ENCODE results near the gene RNF225.
"Not testable (repeated sequence)": the region's sequence is repeated elsewhere in the genome, so short reads cannot be mapped to it uniquely, and the experiment has no call there.

Gene RNF225

DNA sequence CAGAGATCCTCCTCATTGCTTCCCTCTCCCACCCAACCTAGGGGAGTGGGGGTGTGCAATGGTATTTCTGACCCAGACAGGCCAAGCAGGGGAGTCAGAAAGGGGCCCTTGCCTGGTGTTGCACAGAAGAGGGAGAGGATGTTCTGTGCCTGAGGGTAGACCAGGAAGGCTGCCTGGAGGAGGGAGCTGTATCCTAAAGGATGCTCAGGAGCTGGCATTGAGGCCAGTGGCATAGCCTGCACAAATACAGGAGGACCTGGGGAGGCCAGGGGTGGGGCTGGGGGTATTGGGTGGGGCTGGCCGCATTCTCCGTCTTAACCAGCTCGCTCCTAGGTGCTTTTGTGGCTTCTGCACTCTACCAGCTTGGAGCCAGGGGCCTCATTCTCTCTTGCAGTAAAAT, 4.4 kb downstream of the RNF225 start:
- no peaks in the 10 kb centered on the region for H3K79me2 ChIP-seq
- H3K36me3 ChIP-seq (ENCODE audit: control insufficient read depth, insufficient read depth, low read length), result no peaks in the 10 kb centered on the region
- H3K9me3 ChIP-seq (ENCODE audit: control insufficient read depth, low read length), result no peaks in the 10 kb centered on the region
- H3K4me1 ChIP-seq, result peaks cover 4% of the 10 kb centered on the region
- H3K4me2 ChIP-seq (ENCODE audit: low read length), result no peak overlapping the region
- no peak overlapping the region for H3K4me3 ChIP-seq (ENCODE audit: low read depth, low read length)
- H3K27me3 ChIP-seq (ENCODE audit: control insufficient read depth, insufficient read depth, low read length), result no peaks in the 10 kb centered on the region
- no peak overlapping the region for H3K9ac ChIP-seq
- TF ChIP-seq, protein P1, sequence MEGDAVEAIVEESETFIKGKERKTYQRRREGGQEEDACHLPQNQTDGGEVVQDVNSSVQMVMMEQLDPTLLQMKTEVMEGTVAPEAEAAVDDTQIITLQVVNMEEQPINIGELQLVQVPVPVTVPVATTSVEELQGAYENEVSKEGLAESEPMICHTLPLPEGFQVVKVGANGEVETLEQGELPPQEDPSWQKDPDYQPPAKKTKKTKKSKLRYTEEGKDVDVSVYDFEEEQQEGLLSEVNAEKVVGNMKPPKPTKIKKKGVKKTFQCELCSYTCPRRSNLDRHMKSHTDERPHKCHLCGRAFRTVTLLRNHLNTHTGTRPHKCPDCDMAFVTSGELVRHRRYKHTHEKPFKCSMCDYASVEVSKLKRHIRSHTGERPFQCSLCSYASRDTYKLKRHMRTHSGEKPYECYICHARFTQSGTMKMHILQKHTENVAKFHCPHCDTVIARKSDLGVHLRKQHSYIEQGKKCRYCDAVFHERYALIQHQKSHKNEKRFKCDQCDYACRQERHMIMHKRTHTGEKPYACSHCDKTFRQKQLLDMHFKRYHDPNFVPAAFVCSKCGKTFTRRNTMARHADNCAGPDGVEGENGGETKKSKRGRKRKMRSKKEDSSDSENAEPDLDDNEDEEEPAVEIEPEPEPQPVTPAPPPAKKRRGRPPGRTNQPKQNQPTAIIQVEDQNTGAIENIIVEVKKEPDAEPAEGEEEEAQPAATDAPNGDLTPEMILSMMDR (IDR thresholded peaks at IDR 0.05), result no peak
- H3K27ac ChIP-seq, result no peak overlapping the region
- no peak overlapping the region for H2AFZ ChIP-seq

DNA sequence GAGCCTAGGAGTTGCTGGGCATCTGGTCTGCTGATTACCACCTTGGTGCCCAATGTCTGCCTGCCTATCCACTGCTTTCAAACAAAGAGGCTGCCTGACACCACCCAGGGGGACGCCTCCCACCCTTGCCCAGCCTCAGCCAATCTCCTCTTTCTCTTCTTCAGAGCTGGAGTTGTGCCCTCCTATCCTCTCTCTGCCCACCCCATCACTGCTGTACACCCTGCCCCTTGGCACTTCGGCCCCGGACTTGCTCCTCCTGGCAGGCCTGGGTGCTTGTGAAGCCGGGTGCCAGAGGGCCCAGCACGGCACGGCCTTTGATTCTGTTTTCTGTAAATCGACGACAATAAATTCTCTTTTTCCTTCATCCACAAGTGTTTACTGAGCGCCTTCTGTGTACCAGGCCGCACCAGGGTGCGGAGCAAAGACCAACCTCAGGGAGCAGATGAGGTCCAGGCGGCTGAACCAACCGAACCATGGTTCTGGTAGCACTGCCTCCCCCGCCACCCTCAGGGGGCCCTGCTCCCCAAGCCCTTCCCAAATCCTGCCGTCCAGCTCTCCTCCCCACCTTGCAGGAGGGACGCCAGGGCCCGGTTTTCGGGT, 5.0 kb downstream of the RNF225 start:
- Histone ChIP-seq H2AFZ (peak overlapping the region; percentile 58), H3K4me1 (peaks cover 3% of the 10 kb centered on the region), H3K27me3 (ENCODE audit: control insufficient read depth, insufficient read depth, low read length) (no peaks in the 10 kb centered on the region), H3K4me2 (ENCODE audit: low read length) (peak overlapping the region; percentile 99), H3K79me2 (no peaks in the 10 kb centered on the region), H3K9me3 (ENCODE audit: control insufficient read depth, low read length) (no peaks in the 10 kb centered on the region), H3K4me3 (ENCODE audit: low read depth, low read length) (peak overlapping the region; percentile 83), H3K9ac (no peak overlapping the region), H3K27ac (no peak overlapping the region), H3K36me3 (ENCODE audit: control insufficient read depth, insufficient read depth, low read length) (no peaks in the 10 kb centered on the region)
- TF ChIP-seq, protein P1 (IDR thresholded peaks at IDR 0.05), result no peak

DNA sequence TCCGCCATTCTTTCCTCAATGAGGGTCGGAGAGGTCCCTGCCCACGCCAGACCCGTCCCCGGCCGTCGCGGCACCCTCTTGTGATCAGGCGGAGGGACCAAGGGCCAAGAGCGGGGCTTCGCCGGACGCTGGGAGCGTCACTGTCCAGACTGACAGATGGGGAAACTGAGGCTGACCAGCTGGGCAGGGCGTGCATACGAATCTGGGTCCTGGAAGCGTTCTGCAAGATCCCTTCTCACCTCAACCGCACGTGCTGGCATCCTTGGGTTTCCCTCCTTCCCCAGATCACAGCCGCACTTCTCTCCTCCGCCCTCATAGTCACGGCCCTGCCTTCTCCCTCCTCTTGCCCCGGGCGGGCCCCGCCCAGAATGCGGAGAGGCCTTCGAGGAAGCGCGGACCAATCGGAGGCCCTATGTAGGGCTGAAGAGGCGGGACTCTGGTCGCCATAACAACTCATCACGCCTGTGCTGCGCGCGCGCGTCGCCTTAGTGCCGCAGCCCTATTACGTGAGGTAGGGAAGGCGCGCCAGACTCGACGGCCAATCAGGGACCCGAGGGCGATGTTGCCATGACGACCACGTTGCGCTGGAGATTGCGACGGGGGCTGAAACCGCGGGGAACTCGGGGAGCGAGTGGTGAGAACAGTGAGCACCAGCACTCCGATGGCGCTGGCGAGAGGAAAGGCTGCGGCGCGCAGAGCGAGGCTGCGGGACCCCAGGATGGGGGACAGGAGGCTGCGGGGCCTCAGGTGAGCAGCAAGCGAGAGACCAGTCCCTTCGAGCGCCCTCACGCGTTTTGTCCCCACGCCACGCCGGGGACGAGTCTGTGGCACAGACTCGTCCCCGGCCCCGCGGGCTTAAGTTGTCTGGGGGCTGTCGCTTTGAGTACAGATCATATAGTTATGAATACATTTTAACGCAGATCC, 5.7 kb downstream of the RNF225 start:
- Histone ChIP-seq H3K4me2 (ENCODE audit: low read length) (peak overlapping the region; percentile 99), H3K36me3 (ENCODE audit: control insufficient read depth, insufficient read depth, low read length) (no peaks in the 10 kb centered on the region), H3K27me3 (ENCODE audit: control insufficient read depth, insufficient read depth, low read length) (no peaks in the 10 kb centered on the region), H3K79me2 (no peaks in the 10 kb centered on the region), H3K4me3 (ENCODE audit: low read depth, low read length) (peak overlapping the region; percentile 83), H3K27ac (peak overlapping the region; percentile 15), H3K9me3 (ENCODE audit: control insufficient read depth, low read length) (no peaks in the 10 kb centered on the region), H3K9ac (no peak overlapping the region), H3K4me1 (no peaks in the 10 kb centered on the region), H2AFZ (peak overlapping the region; percentile 77)
- TF ChIP-seq, protein P1 (IDR thresholded peaks at IDR 0.05), result peak; percentile 18

DNA sequence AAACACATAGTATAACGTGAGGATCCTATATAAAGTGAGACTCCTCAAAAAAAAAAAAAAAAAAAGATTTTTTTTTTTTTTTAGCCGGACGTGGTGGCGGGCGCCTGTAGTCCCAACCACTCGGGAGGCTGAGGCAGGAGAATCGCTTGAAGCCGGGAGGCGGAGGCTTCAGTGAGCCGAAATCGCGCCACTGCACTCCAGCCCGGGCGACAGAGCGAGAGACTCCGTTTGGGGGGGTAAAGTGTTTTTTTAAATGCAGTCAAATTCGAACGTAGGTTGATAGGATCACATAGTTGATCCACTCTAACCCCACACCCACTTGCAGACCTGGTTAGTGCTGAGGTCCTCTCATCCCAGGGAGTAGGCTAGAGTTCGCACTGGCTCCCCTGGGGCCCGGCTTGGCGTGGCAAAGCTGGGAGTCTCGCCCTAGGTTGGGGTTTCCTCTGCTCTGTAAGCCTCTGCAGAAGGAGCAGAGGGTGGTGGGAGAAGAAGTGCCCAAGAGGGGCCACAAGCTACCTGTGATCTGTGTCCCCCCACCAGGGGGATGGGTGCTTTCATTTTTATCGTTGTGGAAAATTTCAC, 6.5 kb downstream of the RNF225 start:
- Histone ChIP-seq H3K4me3 (ENCODE audit: low read depth, low read length) (peak overlapping the region; percentile 83), H3K9ac (no peak overlapping the region), H3K9me3 (ENCODE audit: control insufficient read depth, low read length) (no peaks in the 10 kb centered on the region), H3K4me1 (peaks cover 3% of the 10 kb centered on the region), H2AFZ (peak overlapping the region; percentile 77), H3K27ac (no peak overlapping the region), H3K27me3 (ENCODE audit: control insufficient read depth, insufficient read depth, low read length) (no peaks in the 10 kb centered on the region), H3K79me2 (no peaks in the 10 kb centered on the region), H3K36me3 (ENCODE audit: control insufficient read depth, insufficient read depth, low read length) (no peaks in the 10 kb centered on the region), H3K4me2 (ENCODE audit: low read length) (peak overlapping the region; percentile 99)
- TF ChIP-seq, protein P1 (IDR thresholded peaks at IDR 0.05), result no peak

DNA sequence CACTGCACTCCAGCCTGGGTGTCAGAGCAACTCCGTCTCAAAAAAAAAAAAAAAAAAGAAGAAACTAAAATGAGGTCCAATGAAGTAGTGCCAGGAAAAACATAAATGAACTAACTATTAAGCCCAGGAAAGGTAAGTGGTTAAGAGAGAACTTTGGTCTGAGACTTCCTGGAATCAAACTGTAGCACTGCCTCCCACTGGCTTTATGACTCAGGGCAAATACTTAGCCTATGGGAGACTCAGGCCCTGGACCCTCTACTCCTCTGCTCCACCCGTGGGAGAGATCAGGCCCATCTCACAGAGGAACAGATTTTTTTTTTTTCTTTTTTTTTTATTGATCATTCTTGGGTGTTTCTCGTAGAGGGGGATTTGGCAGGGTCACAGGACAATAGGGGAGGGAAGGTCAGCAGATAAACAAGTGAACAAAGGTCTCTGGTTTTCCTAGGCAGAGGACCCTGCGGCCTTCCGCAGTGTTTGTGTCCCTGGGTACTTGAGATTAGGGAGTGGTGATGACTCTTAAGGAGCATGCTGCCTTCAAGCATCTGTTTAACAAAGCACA, 8.5 kb downstream of the RNF225 start:
- not testable (repeated sequence) for H3K79me2 ChIP-seq; H2AFZ ChIP-seq; H3K4me2 ChIP-seq (ENCODE audit: low read length); H3K36me3 ChIP-seq (ENCODE audit: control insufficient read depth, insufficient read depth, low read length); H3K9ac ChIP-seq; H3K27me3 ChIP-seq (ENCODE audit: control insufficient read depth, insufficient read depth, low read length); H3K27ac ChIP-seq; H3K9me3 ChIP-seq (ENCODE audit: control insufficient read depth, low read length); H3K4me1 ChIP-seq; H3K4me3 ChIP-seq (ENCODE audit: low read depth, low read length)

All from parathyroid adenoma (tissue), 2 donors.